ENCODE results near the gene STON1. TPM values are rescaled to one million over a fixed set of nuclear protein-coding genes. Genes with fewer than 3 reads are reported as not detected.

STON1 gene
- total RNA-seq, 1 donor from 2014 or later = 0.79 TPM

- H3K36me3 ChIP-seq (ENCODE audit: control insufficient read depth, insufficient read depth, low read length) = no peaks in the 10 kb centered on the region
- no peaks in the 10 kb centered on the region for H3K27me3 ChIP-seq (ENCODE audit: control insufficient read depth, insufficient read depth, low read length)
- H3K4me3 ChIP-seq (ENCODE audit: low read depth, low read length) = no peak overlapping the region
- DNase-seq (ENCODE audit: low read depth) (no peak), FAIRE-seq (no peak)
- no peak for TF ChIP-seq CTCF (IDR thresholded peaks at IDR 0.05; ENCODE audit: insufficient read depth, low read length, severe bottlenecking)
These were observed 10.4 kb downstream of the STON1 start for GRCh38 chr2:48540237-48540935.

- Histone ChIP-seq H3K36me3 (ENCODE audit: control insufficient read depth, insufficient read depth, low read length) (no peaks in the 10 kb centered on the region), H3K27me3 (ENCODE audit: control insufficient read depth, insufficient read depth, low read length) (no peaks in the 10 kb centered on the region), H3K4me3 (ENCODE audit: low read depth, low read length) (no peak overlapping the region)
- no peak for DNase-seq (ENCODE audit: low read depth)
- no peak for TF ChIP-seq CTCF (IDR thresholded peaks at IDR 0.05; ENCODE audit: insufficient read depth, low read length, severe bottlenecking)
- no peak for FAIRE-seq
These were observed 11.9 kb downstream of the STON1 start for GRCh38 chr2:48541666-48542389.

GRCh38 chr2:48543895-48544294 is 13.9 kb downstream of the STON1 start:
- Histone ChIP-seq H3K4me3 (ENCODE audit: low read depth, low read length) (no peak overlapping the region), H3K27me3 (ENCODE audit: control insufficient read depth, insufficient read depth, low read length) (no peaks in the 10 kb centered on the region), H3K36me3 (ENCODE audit: control insufficient read depth, insufficient read depth, low read length) (no peaks in the 10 kb centered on the region)
- no peak for DNase-seq (ENCODE audit: low read depth)
- no peak for FAIRE-seq
- no peak for TF ChIP-seq CTCF (IDR thresholded peaks at IDR 0.05; ENCODE audit: insufficient read depth, low read length, severe bottlenecking)

GRCh38 chr2:48545244-48545643 is 15.3 kb downstream of the STON1 start:
- Histone ChIP-seq H3K36me3 (ENCODE audit: control insufficient read depth, insufficient read depth, low read length) (no peaks in the 10 kb centered on the region), H3K27me3 (ENCODE audit: control insufficient read depth, insufficient read depth, low read length) (no peaks in the 10 kb centered on the region), H3K4me3 (ENCODE audit: low read depth, low read length) (no peak overlapping the region)
- DNase-seq (ENCODE audit: low read depth) = no peak
- FAIRE-seq = no peak
- no peak for TF ChIP-seq CTCF (IDR thresholded peaks at IDR 0.05; ENCODE audit: insufficient read depth, low read length, severe bottlenecking)

GRCh38 chr2:48548840-48549239 is 18.9 kb downstream of the STON1 start:
- Histone ChIP-seq H3K27me3 (ENCODE audit: control insufficient read depth, insufficient read depth, low read length) (no peaks in the 10 kb centered on the region), H3K4me3 (ENCODE audit: low read depth, low read length) (no peak overlapping the region), H3K36me3 (ENCODE audit: control insufficient read depth, insufficient read depth, low read length) (no peaks in the 10 kb centered on the region)
- no peak for DNase-seq (ENCODE audit: low read depth)
- no peak for TF ChIP-seq CTCF (IDR thresholded peaks at IDR 0.05; ENCODE audit: insufficient read depth, low read length, severe bottlenecking)
- no peak for FAIRE-seq

All from bronchial epithelial cell (primary cell).